Esophagus muscularis mucosa (tissue), 4 donors: ENCODE data around the gene SDE2. TPM values are rescaled to one million over a fixed set of nuclear protein-coding genes. Genes with fewer than 3 reads are reported as not detected.
"Not testable (repeated sequence)": the region's sequence is repeated elsewhere in the genome, so short reads cannot be mapped to it uniquely, and the experiment has no call there.

Experiments used
- DNase-seq: peaks from one replicate; pipeline ENCODE4 v3.0.0-alpha.2; 2017; ENCODE audit errors: extremely low spot score
- H3K27ac ChIP-seq, 4 donors: fragments of 200-600 bp; sonication (generic); replicated peaks in 1 of 4; 1 replicate in 3 of 4; 2 replicates in 1 of 4; pipeline ENCODE4 v1.5.1; 2016 to 2019; ENCODE audit warnings: mild to moderate bottlenecking in 1 of 4
- H3K27me3 ChIP-seq, 4 donors: fragments of 200-600 bp; sonication (generic); one replicate each; pipeline versions ENCODE4 v1.5.1 to v1.6.0; 2016 to 2019
- H3K36me3 ChIP-seq, 4 donors: fragments of 200-600 bp; sonication (generic); one replicate each; pipeline ENCODE4 v1.5.1; 2016 to 2019
- H3K4me1 ChIP-seq, 4 donors: fragments of 200-600 bp; sonication (generic); one replicate each; pipeline ENCODE4 v1.5.1; 2016 to 2019
- H3K4me3 ChIP-seq, 4 donors: fragments of 200-600 bp; sonication (generic); 1 replicate in 2 of 4; 2 replicates in 2 of 4; pipeline ENCODE4 v1.5.1; 2016 to 2019; ENCODE audit warnings: mild to moderate bottlenecking in 4 of 4, moderate library complexity in 1 of 4
- H3K9me3 ChIP-seq, 4 donors: fragments of 200-600 bp; sonication (generic); 1 replicate in 3 of 4; 2 replicates in 1 of 4; pipeline ENCODE4 v1.5.1; 2016 to 2019
- CTCF ChIP-seq, 3 experiments: fragments of 200-600 bp in 2 of 3; fragments of 450-650 bp in 1 of 3; sonication (generic) in 2 of 3; IDR thresholded peaks; one replicate each; pipeline ENCODE4 v1.5.1; 2017 to 2019; ENCODE audit warnings: antibody characterized with exemption in 3 of 3, mild to moderate bottlenecking in 2 of 3, moderate library complexity in 1 of 3
- EP300 ChIP-seq: sonication (generic); formaldehyde crosslinking; IDR thresholded peaks from one replicate; pipeline ENCODE4 v1.6.1; 2017; ENCODE audit warnings: antibody characterized with exemption
- POLR2A ChIP-seq: fragments of 450-650 bp; IDR thresholded peaks from one replicate; pipeline ENCODE4 v1.6.1; 2017; ENCODE audit warnings: antibody characterized with exemption, moderate library complexity, mild to moderate bottlenecking, low read depth
- POLR2AphosphoS5 ChIP-seq, 2 donors: sonication (generic); formaldehyde crosslinking; IDR thresholded peaks; one replicate each; pipeline ENCODE4 v1.6.1; 2017; ENCODE audit warnings: antibody characterized with exemption in 2 of 2
- WGBS: methylation state at CpG from one replicate; pipeline ENCODE4 v1.1.5; 2018; 5-methylcytosine and 5-hydroxymethylcytosine counted together
- intact Hi-C: fragments of 100-400 bp; cut with DNase I; formaldehyde crosslinking; loops from one replicate; pipeline ENCODE4 v1.15.1; 2023
- total RNA-seq, 4 donors: library from RNA; depleted of rRNA; stranded (reverse); fragments of >200 nt; gene quantifications; one replicate each; pipeline versions ENCODE4 v1.1.0 to v1.2.1, GENCODE V29; 2016

SDE2 gene
- total RNA-seq, 4 donors from 2014 or later: 15.0 to 22.5 (median 19.1) TPM

- Histone ChIP-seq H3K36me3 (no peaks in the 10 kb centered on the region), H3K27ac (no peak overlapping the region), H3K4me3 (no peak overlapping the region), H3K27me3 (no peaks in the 10 kb centered on the region), H3K4me1 (no peaks in the 10 kb centered on the region), H3K9me3 (no peaks in the 10 kb centered on the region)
- intact Hi-C loops: no loop called here
- WGBS: 72% methylated on average over 6 of the region's 6 CpGs
- TF ChIP-seq EP300: no peak
- no peak for TF ChIP-seq CTCF (IDR thresholded peaks at IDR 0.05)
- TF ChIP-seq POLR2A: no peak
- no peak for TF ChIP-seq POLR2AphosphoS5 (IDR thresholded peaks at IDR 0.05)
- DNase-seq: no peak
Measured at GRCh38 chr1:226017070-226017469, 17.9 kb upstream of the SDE2 start.

- WGBS: 96% methylated on average over 5 of the region's 5 CpGs
- intact Hi-C loops: no loop called here
- no peak overlapping the region for H3K4me3 ChIP-seq
- no peaks in the 10 kb centered on the region for H3K9me3 ChIP-seq
- TF ChIP-seq POLR2A (no peak), POLR2AphosphoS5 (IDR thresholded peaks at IDR 0.05) (no peak), CTCF (IDR thresholded peaks at IDR 0.05) (no peak), EP300 (no peak)
- no peaks in the 10 kb centered on the region for H3K27me3 ChIP-seq
- no peak for DNase-seq
- no peaks in the 10 kb centered on the region for H3K4me1 ChIP-seq
- no peaks in the 10 kb centered on the region for H3K36me3 ChIP-seq
- H3K27ac ChIP-seq: no peak overlapping the region
Measured at GRCh38 chr1:226009650-226010044, 10.5 kb upstream of the SDE2 start.

- DNase-seq, H3K27me3 ChIP-seq, H3K4me3 ChIP-seq, H3K27ac ChIP-seq, intact Hi-C loops, H3K4me1 ChIP-seq, H3K36me3 ChIP-seq, H3K9me3 ChIP-seq: not testable (repeated sequence)
- WGBS: 89% methylated on average over 12 of the region's 12 CpGs
Measured at GRCh38 chr1:226007126-226007892, 8.2 kb upstream of the SDE2 start.

- Histone ChIP-seq H3K4me1 (peaks cover 0 to 7% (median 4%) of the 10 kb centered on the region in 4 donors), H3K27me3 (no peaks in the 10 kb centered on the region), H3K9me3 (no peaks in the 10 kb centered on the region), H3K4me3 (no peak overlapping the region), H3K27ac (no peak overlapping the region), H3K36me3 (no peaks in the 10 kb centered on the region)
- no peak for DNase-seq
- TF ChIP-seq EP300: no peak
- no peak for TF ChIP-seq POLR2A
- no peak for TF ChIP-seq POLR2AphosphoS5 (IDR thresholded peaks at IDR 0.05)
- TF ChIP-seq CTCF (IDR thresholded peaks at IDR 0.05): no peak
- intact Hi-C loops: no loop called here
Measured at GRCh38 chr1:226006686-226007085, 7.5 kb upstream of the SDE2 start.

GRCh38 chr1:226004396-226004795 is 5.3 kb upstream of the SDE2 start:
- TF ChIP-seq CTCF (IDR thresholded peaks at IDR 0.05): no peak
- TF ChIP-seq EP300: no peak
- no peak for TF ChIP-seq POLR2AphosphoS5 (IDR thresholded peaks at IDR 0.05)
- no peak for TF ChIP-seq POLR2A
- intact Hi-C loops: no loop called here
- no peak for DNase-seq
- H3K27ac ChIP-seq: no peak overlapping the region
- no peaks in the 10 kb centered on the region for H3K36me3 ChIP-seq
- H3K27me3 ChIP-seq: no peaks in the 10 kb centered on the region
- no peaks in the 10 kb centered on the region for H3K9me3 ChIP-seq
- H3K4me3 ChIP-seq: no peak overlapping the region
- WGBS: 83% methylated on average over 4 of the region's 4 CpGs
- peaks cover 8 to 22% (median 17%) of the 10 kb centered on the region in 4 donors for H3K4me1 ChIP-seq
